CD4-positive, alpha-beta memory T cell (primary cell): ENCODE results near the gene PHKA1. TPM values are rescaled to one million over a fixed set of nuclear protein-coding genes. Genes with fewer than 3 reads are reported as not detected.

ENCODE experiments used
- CTCF ChIA-PET: fragments of 350-600 bp; sonication (Branson Sonifier 250); formaldehyde crosslinking; loops from one replicate; lab custom pipeline; 2021; ENCODE audit warnings: inconsistent platforms; ENCODE audit not compliant: partially characterized antibody; lab: Charles Lee
- POLR2A ChIA-PET: fragments of 350-600 bp; sonication (Branson Sonifier 250); formaldehyde crosslinking; loops from one replicate; lab custom pipeline; 2021; ENCODE audit not compliant: partially characterized antibody; lab: Charles Lee
- DNase-seq, 5 donors: peaks; one replicate each; pipeline versions ENCODE4 v3.0.0 to v3.0.0-alpha.2; 2020 to 2022; ENCODE audit warnings: mixed read lengths in 1 of 5
- H3K27ac ChIP-seq: one replicate; pipeline ENCODE4 v1.7.0; 2013; ENCODE audit warnings: low read depth, low read length
- H3K27me3 ChIP-seq: 2 replicates; pipeline ENCODE4 v1.7.0; 2013; ENCODE audit warnings: mild to moderate bottlenecking, low read length, moderate library complexity; ENCODE audit not compliant: insufficient read depth
- H3K36me3 ChIP-seq: 2 replicates; pipeline ENCODE4 v1.7.0; 2013; ENCODE audit warnings: mild to moderate bottlenecking, low read length, moderate library complexity; ENCODE audit not compliant: insufficient read depth
- H3K4me1 ChIP-seq: 2 replicates; pipeline ENCODE4 v1.7.0; 2013; ENCODE audit warnings: mild to moderate bottlenecking, low read length, moderate library complexity; ENCODE audit not compliant: insufficient read depth
- H3K4me3 ChIP-seq, 2 donors: one replicate each; pipeline ENCODE4 v1.7.0; 2013; ENCODE audit warnings: low read length in 2 of 2, mild to moderate bottlenecking in 1 of 2
- H3K9me3 ChIP-seq, 2 donors: one replicate each; pipeline ENCODE4 v1.7.0; 2013; ENCODE audit warnings: low read length in 2 of 2, control low read depth in 1 of 2; ENCODE audit not compliant: control insufficient read depth in 1 of 2
- H3K27ac Mint-ChIP-seq, 7 donors: one replicate each; pipeline ENCODE4 v1.8.0; 2020 to 2021; ENCODE audit warnings: mixed read lengths in 7 of 7, mild to moderate bottlenecking in 6 of 7, inconsistent platforms in 3 of 7, moderate library complexity in 3 of 7
- H3K27me3 Mint-ChIP-seq, 2 donors: one replicate each; pipeline ENCODE4 v1.8.0; 2020 to 2021; ENCODE audit warnings: mixed read lengths in 2 of 2
- H3K36me3 Mint-ChIP-seq, 2 donors: one replicate each; pipeline ENCODE4 v1.8.0; 2020 to 2021; ENCODE audit warnings: mixed read lengths in 2 of 2, inconsistent platforms in 1 of 2, mild to moderate bottlenecking in 1 of 2
- H3K4me1 Mint-ChIP-seq, 4 donors: one replicate each; pipeline ENCODE4 v1.8.0; 2020 to 2021; ENCODE audit warnings: mixed read lengths in 4 of 4, mild to moderate bottlenecking in 1 of 4
- H3K4me3 Mint-ChIP-seq, 8 donors: one replicate each; pipeline ENCODE4 v1.8.0; 2020 to 2021; ENCODE audit warnings: mixed read lengths in 8 of 8, mild to moderate bottlenecking in 7 of 8, moderate library complexity in 6 of 8, inconsistent platforms in 3 of 8
- H3K9me3 Mint-ChIP-seq, 8 donors: one replicate each; pipeline ENCODE4 v1.8.0; 2020 to 2021; ENCODE audit warnings: mixed read lengths in 8 of 8, mild to moderate bottlenecking in 5 of 8, inconsistent platforms in 3 of 8, moderate library complexity in 1 of 8
- intact Hi-C: fragments of 100-400 bp; cut with micrococcal nuclease; formaldehyde crosslinking; loops from one replicate; pipeline ENCODE4 v1.15.1; 2023
- polyA plus RNA-seq, 2 donors: library from polyadenylated mRNA; unstranded; fragments of 300-500 nt; fragmentation: Illumina TruSeq; gene quantifications; one replicate each; pipeline ENCODE4 v1.2.3, GENCODE V29; 2021
- total RNA-seq, 2 experiments: library from RNA; stranded (reverse); gene quantifications; one replicate each; pipeline ENCODE4 v1.2.3, GENCODE V29; 2021

Gene PHKA1
- total and polyA plus RNA-seq, 4 experiments from 2014 or later = 0.14 to 0.29 TPM; not detected in 2

- Histone ChIP-seq H3K27ac (no peak overlapping the region), H3K27me3 (no peaks in the 10 kb centered on the region), H3K4me1 (no peaks in the 10 kb centered on the region), H3K36me3 (no peaks in the 10 kb centered on the region), H3K9me3 (no peaks in the 10 kb centered on the region), H3K4me3 (no peak overlapping the region)
- peaks cover 2 to 7% of the 10 kb centered on the region in 2 donors for H3K27me3 Mint-ChIP-seq
- no peak overlapping the region for H3K4me3 Mint-ChIP-seq
- H3K4me1 Mint-ChIP-seq = peaks cover 0 to 9% (median 2%) of the 10 kb centered on the region in 4 donors
- H3K27ac Mint-ChIP-seq = no peak overlapping the region
- H3K9me3 Mint-ChIP-seq = no peaks in the 10 kb centered on the region
- DNase-seq = no peak
- ChIA-PET POLR2A (no interaction called here), CTCF (no interaction called here)
- intact Hi-C loops = no loop called here
- H3K36me3 Mint-ChIP-seq = no peaks in the 10 kb centered on the region
Observed at GRCh38 chrX:72716766-72717165, 2.7 kb upstream of the PHKA1 start.

- ChIA-PET CTCF (no interaction called here), POLR2A (no interaction called here)
- intact Hi-C loops = no loop called here
- Mint-ChIP-seq H3K4me3 (peak overlapping the region in 1 of 8 donors; percentile 47), H3K27ac (peak overlapping the region in 1 of 7 donors; percentile 84), H3K9me3 (no peaks in the 10 kb centered on the region), H3K36me3 (no peaks in the 10 kb centered on the region), H3K27me3 (peaks cover 2 to 7% of the 10 kb centered on the region in 2 donors), H3K4me1 (peaks cover 0 to 9% (median 2%) of the 10 kb centered on the region in 4 donors)
- Histone ChIP-seq H3K27ac (no peak overlapping the region), H3K4me1 (no peaks in the 10 kb centered on the region), H3K4me3 (no peak overlapping the region), H3K36me3 (no peaks in the 10 kb centered on the region), H3K27me3 (no peaks in the 10 kb centered on the region), H3K9me3 (no peaks in the 10 kb centered on the region)
- no peak for DNase-seq
Observed at GRCh38 chrX:72715546-72715945, 1.4 kb upstream of the PHKA1 start.

DNA sequence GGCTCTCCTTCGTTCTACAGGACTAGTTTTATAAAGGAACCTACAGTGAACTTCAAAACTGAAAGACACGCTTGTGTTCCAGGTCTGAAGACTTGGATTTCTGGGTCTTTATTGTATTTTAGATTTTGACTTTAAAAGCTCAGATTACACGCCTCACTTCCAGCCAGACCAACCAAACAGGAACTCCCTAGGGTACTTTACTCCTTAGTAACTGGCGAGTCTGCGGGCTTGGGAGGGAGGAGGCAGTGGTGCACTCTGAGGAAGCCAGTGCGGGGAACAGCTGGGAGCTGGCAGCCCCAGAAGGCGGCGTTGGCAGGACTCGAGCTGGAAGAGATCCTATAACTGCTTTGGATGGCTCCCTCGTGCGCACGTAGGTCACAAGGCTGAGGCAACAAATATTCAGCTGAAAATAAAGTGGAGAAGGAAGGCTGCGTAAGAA is 391 bp upstream of the PHKA1 start:
- no peaks in the 10 kb centered on the region for H3K9me3 Mint-ChIP-seq
- peaks cover 2 to 7% of the 10 kb centered on the region in 2 donors for H3K27me3 Mint-ChIP-seq
- intact Hi-C loops = no loop called here
- POLR2A ChIA-PET = no interaction called here
- H3K27ac Mint-ChIP-seq = no peak overlapping the region
- Histone ChIP-seq H3K36me3 (no peaks in the 10 kb centered on the region), H3K4me3 (no peak overlapping the region), H3K9me3 (no peaks in the 10 kb centered on the region), H3K4me1 (no peaks in the 10 kb centered on the region), H3K27ac (no peak overlapping the region), H3K27me3 (no peaks in the 10 kb centered on the region)
- no peak for DNase-seq
- H3K4me1 Mint-ChIP-seq = peaks cover 0 to 9% (median 2%) of the 10 kb centered on the region in 4 donors
- CTCF ChIA-PET = no interaction called here
- no peaks in the 10 kb centered on the region for H3K36me3 Mint-ChIP-seq
- peak overlapping the region; percentile 17 to 75 (median 58) for H3K4me3 Mint-ChIP-seq

GRCh38 chrX:72713130-72713529 is 976 bp downstream of the PHKA1 start:
- CTCF ChIA-PET = no interaction called here
- Mint-ChIP-seq H3K4me1 (peaks cover 0 to 9% (median 2%) of the 10 kb centered on the region in 4 donors), H3K4me3 (peak overlapping the region; percentile 74 to 87 (median 75)), H3K27ac (no peak overlapping the region), H3K36me3 (no peaks in the 10 kb centered on the region), H3K27me3 (peaks cover 2 to 7% of the 10 kb centered on the region in 2 donors), H3K9me3 (no peaks in the 10 kb centered on the region)
- Histone ChIP-seq H3K4me1 (no peaks in the 10 kb centered on the region), H3K9me3 (no peaks in the 10 kb centered on the region), H3K27ac (no peak overlapping the region), H3K27me3 (no peaks in the 10 kb centered on the region), H3K36me3 (no peaks in the 10 kb centered on the region), H3K4me3 (no peak overlapping the region)
- no peak for DNase-seq
- intact Hi-C loops = no loop called here
- POLR2A ChIA-PET = no interaction called here

DNA sequence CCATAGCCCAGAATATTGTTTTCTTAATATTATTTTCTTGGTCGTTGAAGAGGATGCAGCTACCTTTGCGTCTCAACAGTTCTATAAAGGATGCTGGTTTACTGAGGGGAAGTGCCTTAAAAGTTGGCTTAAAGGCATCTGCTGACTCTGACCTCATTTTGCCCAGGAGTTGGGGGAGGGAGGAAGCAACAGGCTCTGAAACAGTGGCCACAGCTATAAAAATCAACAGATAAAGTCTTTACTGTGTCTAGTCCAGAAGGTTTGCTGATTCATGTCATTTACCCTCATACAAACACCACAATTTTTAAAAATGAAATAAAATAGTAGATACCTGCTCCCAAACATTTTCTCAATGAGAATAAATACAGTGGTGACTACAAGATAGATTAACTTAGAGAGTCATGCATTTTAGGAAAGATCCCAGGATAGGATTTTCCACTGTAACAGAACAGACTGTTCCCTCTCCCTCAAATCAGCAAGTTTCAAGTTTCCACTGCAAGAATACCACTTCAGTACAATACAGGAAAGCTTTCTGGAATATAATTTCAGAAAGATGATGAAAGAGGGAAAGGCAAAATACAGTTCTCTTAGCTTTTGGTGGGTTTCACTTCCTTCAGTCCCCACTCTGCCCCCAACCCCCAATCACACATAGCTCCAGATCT is 1.9 kb downstream of the PHKA1 start:
- ChIA-PET CTCF (no interaction called here), POLR2A (no interaction called here)
- Histone ChIP-seq H3K4me3 (no peak overlapping the region), H3K27ac (no peak overlapping the region), H3K4me1 (no peaks in the 10 kb centered on the region), H3K36me3 (no peaks in the 10 kb centered on the region), H3K27me3 (no peaks in the 10 kb centered on the region), H3K9me3 (no peaks in the 10 kb centered on the region)
- Mint-ChIP-seq H3K9me3 (no peaks in the 10 kb centered on the region), H3K36me3 (no peaks in the 10 kb centered on the region), H3K27me3 (peaks cover 2 to 5% of the 10 kb centered on the region in 2 donors), H3K4me1 (peaks cover 0 to 9% (median 2%) of the 10 kb centered on the region in 4 donors), H3K27ac (peak overlapping the region in 1 of 7 donors; percentile 21), H3K4me3 (no peak overlapping the region)
- intact Hi-C loops = no loop called here
- no peak for DNase-seq

DNA sequence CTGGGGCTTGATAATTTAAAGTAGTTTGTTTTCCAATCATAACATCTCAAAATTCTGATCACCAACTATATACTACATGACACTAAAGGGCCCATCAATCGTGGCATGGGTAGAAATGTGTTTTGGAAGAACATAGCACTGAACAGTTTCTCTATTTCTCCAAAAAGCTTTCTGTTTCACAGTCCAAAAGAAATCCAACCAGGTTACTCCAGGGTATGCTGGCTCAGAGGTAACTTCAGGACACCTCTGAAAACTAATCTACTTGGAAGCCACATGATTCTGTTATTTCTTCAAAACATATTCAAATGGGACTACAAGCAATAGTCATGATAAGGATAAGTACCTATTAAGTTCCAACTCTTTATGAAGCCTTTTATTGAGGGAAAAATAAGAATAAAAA is 8.3 kb downstream of the PHKA1 start:
- CTCF ChIA-PET = no interaction called here
- no peaks in the 10 kb centered on the region for H3K4me1 Mint-ChIP-seq
- intact Hi-C loops = no loop called here
- DNase-seq = no peak
- Histone ChIP-seq H3K27me3 (no peaks in the 10 kb centered on the region), H3K36me3 (no peaks in the 10 kb centered on the region), H3K27ac (no peak overlapping the region), H3K4me3 (no peak overlapping the region), H3K4me1 (no peaks in the 10 kb centered on the region), H3K9me3 (no peaks in the 10 kb centered on the region)
- no peak overlapping the region for H3K4me3 Mint-ChIP-seq
- POLR2A ChIA-PET = no interaction called here
- H3K27me3 Mint-ChIP-seq = no peaks in the 10 kb centered on the region
- no peak overlapping the region for H3K27ac Mint-ChIP-seq
- no peaks in the 10 kb centered on the region for H3K36me3 Mint-ChIP-seq
- peaks cover 0 to 3% (median 0%) of the 10 kb centered on the region in 8 donors for H3K9me3 Mint-ChIP-seq

DNA sequence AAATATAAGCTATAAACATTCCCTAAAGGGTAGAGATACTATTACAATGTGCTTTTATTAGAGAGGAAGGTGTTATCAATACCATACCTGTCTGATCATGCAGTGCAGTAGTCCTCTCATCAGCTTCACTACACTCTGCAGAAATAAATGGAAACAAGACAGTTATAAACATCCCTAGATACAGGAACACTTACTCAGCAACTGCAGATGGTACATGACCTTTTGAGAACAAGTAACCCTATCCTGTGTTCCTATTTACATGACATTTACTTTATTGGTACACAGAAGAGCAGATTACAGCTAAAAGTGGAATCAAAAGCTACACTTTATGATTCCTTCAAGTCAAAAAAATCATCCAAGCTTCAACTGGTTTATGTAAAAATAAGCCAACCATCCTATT is 9.0 kb downstream of the PHKA1 start:
- Mint-ChIP-seq H3K9me3 (peaks cover 0 to 6% (median 0%) of the 10 kb centered on the region in 8 donors), H3K4me1 (no peaks in the 10 kb centered on the region), H3K36me3 (no peaks in the 10 kb centered on the region), H3K4me3 (no peak overlapping the region), H3K27ac (no peak overlapping the region), H3K27me3 (no peaks in the 10 kb centered on the region)
- ChIA-PET CTCF (no interaction called here), POLR2A (no interaction called here)
- no peaks in the 10 kb centered on the region for H3K27me3 ChIP-seq
- no peaks in the 10 kb centered on the region for H3K4me1 ChIP-seq
- intact Hi-C loops = no loop called here
- H3K27ac ChIP-seq = no peak overlapping the region
- H3K9me3 ChIP-seq = no peaks in the 10 kb centered on the region
- DNase-seq = no peak
- no peaks in the 10 kb centered on the region for H3K36me3 ChIP-seq
- no peak overlapping the region for H3K4me3 ChIP-seq
